GM12872 (cell line): ENCODE data around the gene CACNA1E.

ENCODE experiments used
- TF ChIP-seq, protein P1 (sequence below): IDR thresholded peaks from 3 replicates; pipeline ENCODE4 v1.5.1; 2011; ENCODE audit warnings: low read depth, mild to moderate bottlenecking, low read length, moderate library complexity; ENCODE audit not compliant: insufficient read depth

The CACNA1E gene

DNA sequence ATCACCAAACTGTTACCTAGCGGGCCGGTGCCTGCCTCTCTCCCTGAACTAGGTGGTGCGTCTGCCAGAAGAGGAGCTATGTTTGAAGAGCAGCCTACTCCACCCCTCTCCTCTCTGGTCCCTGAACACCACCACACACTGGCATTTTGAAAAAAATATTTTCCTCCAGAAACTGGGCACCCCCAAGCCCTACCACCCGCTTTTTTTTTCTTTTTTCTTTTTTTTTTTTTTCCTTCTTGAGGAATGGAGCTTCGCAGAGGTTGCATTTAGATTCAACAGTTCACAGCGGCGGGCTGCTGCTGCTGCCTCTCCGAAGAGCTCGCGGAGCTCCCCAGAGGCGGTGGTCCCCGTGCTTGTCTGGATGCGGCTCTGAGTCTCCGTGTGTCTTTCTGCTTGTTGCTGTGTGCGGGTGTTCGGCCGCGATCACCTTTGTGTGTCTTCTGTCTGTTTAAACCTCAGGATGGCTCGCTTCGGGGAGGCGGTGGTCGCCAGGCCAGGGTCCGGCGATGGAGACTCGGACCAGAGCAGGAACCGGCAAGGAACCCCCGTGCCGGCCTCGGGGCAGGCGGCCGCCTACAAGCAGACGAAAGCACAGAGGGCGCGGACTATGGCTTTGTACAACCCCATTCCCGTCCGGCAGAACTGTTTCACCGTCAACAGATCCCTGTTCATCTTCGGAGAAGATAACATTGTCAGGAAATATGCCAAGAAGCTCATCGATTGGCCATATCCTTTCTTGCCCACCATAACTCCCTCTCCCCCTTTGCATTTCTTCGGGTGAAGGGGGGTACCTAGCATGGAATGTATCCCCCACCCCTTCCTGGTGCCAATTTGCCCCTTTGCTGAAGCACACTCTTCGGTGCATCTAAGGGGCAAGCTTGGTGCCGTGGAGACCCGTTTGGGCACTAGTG, at the start of gene CACNA1E:
Gene CACNA1E, plus strand, starts transcription at position 233 of the 911 bp plus-strand sequence. Its CDS starts 228 bp downstream, at position 461.
- TF ChIP-seq, protein P1, sequence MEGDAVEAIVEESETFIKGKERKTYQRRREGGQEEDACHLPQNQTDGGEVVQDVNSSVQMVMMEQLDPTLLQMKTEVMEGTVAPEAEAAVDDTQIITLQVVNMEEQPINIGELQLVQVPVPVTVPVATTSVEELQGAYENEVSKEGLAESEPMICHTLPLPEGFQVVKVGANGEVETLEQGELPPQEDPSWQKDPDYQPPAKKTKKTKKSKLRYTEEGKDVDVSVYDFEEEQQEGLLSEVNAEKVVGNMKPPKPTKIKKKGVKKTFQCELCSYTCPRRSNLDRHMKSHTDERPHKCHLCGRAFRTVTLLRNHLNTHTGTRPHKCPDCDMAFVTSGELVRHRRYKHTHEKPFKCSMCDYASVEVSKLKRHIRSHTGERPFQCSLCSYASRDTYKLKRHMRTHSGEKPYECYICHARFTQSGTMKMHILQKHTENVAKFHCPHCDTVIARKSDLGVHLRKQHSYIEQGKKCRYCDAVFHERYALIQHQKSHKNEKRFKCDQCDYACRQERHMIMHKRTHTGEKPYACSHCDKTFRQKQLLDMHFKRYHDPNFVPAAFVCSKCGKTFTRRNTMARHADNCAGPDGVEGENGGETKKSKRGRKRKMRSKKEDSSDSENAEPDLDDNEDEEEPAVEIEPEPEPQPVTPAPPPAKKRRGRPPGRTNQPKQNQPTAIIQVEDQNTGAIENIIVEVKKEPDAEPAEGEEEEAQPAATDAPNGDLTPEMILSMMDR = no peak

- TF ChIP-seq, protein P1 = no peak
Observed at GRCh38 chr1:181433931-181434330, 49.4 kb upstream of the CACNA1E start.

GRCh38 chr1:181438013-181438412, 45.3 kb upstream of the CACNA1E start:
- TF ChIP-seq, protein P1 = no peak

DNA sequence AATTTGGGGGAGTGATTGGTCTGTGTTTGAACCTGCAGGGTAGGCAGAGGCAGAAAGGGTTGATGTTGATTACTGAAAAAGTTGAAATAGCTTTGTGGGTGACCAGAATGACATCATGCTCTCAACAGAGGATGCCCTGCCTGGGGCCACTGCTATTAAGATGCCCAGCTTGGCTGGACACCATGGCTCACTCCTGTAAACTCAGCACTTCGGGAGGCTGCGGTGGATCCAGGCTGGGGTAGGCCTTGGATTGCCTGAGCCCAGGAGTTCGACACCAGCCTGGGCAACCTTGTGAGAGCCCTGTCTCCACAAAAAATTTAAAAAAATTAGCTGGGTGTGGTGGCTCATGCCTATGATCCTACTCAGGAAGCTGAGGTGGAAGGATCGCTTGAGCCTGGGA, 42.8 kb upstream of the CACNA1E start:
- TF ChIP-seq, protein P1 = no peak

GRCh38 chr1:181442181-181442525, 41.2 kb upstream of the CACNA1E start:
- TF ChIP-seq, protein P1 = no peak

- TF ChIP-seq, protein P1 = no peak
Observed at GRCh38 chr1:181443231-181443853, 40.0 kb upstream of the CACNA1E start.

GRCh38 chr1:181445436-181445835, 37.9 kb upstream of the CACNA1E start:
- TF ChIP-seq, protein P1 = no peak
